GM21360 (cell line): ENCODE measurements around the gene CACNA1C.

Experiments used
- ATAC-seq: cut with Tn5 transposase; IDR thresholded peaks from one replicate; pipeline ENCODE4 v1.9.1; 2021; ENCODE audit warnings: mild to moderate bottlenecking, moderate library complexity; ENCODE audit not compliant: unreplicated experiment

Gene CACNA1C

DNA sequence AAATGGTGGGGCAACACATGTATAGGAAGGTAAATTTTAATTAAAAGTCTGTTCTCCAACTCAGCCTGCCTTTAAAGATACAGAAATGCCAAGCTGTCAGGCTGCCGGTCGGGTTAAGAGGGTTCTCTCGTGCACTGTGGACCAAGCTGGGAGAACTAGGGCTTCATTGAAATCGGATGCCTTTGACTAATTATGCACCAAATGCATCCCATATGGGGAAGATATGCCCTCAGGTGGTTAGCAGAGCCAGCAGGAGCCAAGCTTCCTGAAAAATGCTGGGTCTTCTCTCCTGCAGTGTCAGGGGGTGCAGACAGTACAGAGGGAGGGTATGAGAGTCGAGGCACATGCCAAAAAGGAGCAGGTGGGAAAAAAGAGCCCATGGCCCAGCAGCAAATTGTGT is 236.1 kb downstream of the CACNA1C start:
- no peak for ATAC-seq

DNA sequence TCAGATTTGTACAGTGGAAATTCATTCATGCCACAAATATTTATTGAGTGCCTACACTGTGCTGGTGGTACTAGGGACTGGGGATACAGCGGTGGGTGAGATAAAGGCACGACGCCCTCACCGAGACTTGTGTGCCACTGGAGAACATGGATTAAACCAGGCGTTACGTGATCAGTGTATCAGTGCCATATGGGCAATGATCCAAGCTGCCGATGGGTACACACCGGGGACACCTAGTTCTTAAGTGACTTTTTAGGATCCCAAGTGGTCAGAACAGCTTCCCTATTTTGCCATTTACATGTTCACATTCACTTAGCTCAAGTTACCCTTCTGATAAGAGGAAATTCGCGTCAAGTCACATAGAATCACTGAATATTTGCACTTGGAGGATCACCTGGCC is 236.7 kb downstream of the CACNA1C start:
- ATAC-seq, result no peak

DNA sequence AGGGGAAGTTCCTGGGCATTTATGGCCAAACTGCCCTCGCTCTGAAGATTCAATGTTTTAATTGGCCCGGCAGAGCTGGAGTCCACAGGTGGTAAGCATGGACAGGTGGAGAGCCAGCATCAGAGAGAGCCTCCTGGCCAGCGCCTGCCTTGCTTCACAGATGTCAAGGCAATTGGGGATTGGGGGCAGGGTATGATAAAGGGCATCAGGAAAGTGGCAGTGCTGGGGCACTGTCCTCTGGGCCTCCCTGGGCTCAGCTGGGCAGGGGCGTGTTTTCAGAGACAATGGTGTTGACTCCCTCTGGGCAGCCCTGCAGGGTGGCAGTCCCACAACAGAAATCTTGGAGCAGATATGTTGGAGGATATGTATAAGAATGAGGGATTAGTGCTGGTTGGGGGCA is 237.3 kb downstream of the CACNA1C start:
- ATAC-seq, result no peak

DNA sequence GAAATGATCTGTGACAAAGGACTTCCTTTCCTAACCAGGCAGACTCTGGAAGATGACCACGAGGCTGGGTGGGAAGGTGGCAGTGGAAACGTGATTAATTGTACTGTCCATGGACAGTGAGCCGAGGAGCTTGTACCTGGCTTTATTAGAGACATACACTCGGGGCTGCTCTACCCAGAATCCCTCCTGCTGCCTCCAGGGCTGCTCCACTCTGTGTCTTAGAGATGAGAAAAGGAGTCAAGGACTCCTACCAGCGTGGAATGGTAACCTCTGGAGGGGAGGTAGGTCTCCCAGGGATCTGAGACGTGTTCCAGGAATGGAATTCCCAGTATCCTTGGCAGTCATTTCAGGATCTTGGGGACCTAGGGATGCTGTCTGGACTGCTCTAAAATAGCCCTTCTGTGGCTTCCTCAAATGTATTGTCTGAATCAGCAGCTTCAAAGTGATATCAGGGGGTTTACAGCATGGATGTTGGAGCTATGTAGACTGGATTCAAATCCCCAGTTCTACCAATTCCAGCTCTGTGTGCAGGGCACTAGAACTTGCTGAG is 237.8 kb downstream of the CACNA1C start:
- ATAC-seq, result no peak

DNA sequence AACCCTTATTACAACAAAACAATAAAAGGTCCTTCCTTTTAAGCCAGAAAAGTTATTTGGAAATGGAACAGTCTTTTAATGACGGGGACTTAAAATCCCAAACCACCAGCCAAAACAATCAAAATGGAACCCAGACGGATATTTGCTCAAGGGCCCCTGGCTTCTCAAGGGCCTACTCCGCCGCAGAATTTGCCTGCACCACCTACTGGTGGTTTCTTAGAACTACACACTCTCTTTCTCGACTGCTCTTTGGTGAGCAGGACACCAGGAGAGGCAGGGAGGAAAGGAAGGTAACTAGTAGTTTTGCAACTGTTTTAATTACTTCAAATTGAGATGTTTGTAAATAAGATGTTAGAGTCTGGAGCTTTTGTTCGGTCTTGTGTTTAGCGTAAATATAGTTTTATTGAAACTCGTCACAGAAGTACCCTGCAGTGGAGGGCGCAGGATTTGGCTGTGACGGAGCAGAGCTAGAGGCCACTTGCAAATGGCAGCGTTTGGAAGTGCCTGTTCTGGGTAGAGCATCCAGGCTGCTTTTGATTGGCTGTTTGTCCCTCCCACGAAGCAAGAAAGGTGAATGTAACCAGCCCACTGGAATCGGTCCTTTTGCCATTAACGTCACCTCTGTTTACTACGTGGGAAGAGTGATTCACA is 238.5 kb downstream of the CACNA1C start:
- ATAC-seq, result no peak

DNA sequence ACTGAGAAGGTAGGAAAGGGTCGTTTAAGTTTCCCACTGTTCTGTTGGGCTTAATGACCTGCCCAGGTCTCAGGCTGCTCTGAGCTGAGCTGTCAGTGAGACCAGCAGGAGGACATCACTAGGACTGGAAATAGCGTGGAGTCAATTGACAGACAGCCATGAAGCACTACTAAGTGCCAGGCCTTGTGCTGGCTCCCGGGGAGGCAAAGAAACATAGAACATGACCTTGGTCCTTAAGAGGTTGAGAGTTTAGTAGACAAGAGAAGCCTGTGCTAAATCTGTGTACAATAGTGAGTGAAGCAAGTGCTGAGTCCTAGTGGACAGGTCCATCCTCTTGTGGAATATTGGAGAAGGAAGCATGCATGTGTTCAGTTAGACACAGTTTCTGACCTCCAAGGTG is 239.2 kb downstream of the CACNA1C start:
- no peak for ATAC-seq

DNA sequence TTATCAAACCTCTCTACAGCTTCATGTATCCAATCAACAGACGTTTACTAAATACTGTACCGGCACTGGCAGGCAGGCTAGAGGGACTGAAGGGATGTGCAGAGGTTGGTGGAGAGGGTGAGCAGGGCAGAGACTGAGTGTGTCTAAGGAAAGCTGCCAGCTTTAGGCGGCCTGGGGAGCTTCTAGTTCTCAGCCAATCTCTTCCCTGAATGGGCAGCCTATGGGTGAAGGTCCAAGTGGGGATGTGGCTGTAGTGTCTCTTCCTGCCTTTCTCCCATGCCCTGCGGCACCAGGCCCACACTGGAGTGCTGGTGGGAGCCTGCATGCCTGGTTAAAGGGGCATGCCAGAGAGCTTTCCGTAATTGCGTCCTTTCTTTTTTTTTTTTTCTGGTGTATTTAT is 239.8 kb downstream of the CACNA1C start:
- ATAC-seq, result no peak

DNA sequence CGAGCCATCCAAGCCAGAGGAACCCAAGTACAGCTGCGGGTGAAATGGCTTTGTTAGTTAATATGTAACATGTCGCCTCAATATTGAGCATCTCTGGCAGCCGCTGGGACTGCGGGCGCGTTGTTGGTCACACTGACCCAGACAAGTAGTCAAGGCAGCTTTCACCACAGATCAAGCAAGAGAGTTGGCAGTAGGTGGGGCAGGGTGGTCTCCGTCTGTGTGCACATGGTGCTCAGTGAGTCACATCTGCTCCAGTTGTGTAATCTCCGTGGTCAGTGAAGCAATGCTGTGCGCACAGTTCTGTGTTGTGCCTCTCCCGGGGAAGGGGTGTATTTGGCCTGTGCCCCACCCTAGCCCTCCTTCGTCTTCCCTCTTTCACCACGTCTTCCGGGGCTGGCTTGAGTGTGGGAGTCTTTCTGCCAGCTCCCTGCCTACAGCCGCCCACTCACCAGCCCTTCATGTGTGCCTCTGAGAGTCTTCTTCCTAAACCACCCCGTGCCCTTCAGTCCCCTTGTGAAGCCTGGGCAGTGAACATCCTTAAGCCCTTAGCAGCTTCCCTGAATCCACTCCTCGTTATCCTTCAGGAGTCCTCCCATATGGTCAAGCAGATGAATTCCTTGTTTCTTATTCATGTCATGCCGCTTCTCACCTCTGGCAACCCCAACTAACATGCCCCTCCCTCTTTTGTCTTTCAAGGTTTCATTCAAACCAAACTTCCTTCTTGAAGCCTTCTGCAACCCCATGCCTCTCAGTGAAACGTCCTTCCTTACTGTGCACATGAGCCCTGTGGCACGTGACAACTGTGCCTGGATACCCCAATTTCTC is 242.1 kb downstream of the CACNA1C start:
- no peak for ATAC-seq

DNA sequence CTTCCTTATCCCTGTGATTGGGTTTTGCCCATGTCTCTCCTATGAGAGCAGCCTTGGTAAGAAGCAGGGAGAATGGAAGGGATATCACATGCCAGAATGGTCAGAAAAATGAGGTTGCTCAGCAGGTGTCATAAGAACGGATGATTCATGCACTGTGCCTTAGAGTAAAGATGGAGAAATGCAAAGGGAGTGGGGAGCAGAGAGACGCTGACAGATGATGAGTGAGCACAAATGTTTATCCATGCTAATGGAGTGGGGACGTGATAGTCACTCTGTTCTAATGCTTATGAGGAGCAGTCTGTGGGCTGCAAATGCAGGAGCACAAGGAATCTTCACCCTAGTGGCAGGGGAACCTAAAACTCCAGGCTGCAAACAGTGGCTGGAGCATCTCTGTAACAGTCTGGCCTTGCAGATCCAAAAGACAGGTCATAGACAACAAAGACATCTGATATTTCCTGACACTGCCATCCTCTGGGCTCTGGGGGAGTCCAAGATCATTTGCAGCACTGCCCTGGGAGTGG is 243.2 kb downstream of the CACNA1C start:
- no peak for ATAC-seq

DNA sequence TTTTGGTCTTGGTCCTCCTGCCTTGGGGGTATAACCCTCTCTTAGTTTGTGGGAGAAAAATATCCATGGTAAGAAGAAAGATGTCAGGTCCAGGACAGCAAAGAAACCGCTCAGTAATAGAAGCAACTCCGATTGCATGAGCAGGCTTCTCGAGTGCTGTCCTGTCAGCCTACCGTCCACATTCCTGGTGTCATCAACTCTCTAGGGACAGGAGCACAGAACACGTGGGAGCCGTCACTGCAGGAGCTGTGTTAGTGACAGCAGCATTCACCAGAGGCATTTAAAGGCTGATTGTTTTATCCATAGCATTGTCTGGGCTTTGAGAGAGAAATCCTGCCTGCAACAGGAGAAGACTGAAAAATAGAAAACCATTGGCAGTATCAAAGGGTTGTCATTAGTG is 244.2 kb downstream of the CACNA1C start:
- ATAC-seq, result no peak

DNA sequence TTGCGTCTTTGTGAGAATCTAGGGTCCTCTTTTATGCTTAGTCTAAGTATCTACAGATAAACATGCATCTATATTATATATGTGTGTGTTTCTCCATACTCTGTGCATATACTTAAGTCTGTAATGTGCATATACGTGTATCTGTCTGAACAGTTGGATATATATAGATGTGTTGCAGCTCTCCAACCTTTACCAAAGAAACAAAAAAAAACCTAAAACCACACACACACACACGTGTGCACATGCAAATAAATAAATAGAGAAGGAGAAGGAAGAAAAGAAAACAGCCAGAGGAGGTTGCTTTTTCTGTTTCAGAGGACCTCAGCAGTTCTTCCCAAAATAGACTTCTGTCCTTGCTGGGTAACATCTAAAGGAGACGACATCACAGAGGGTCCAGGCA is 244.9 kb downstream of the CACNA1C start:
- ATAC-seq, result no peak

DNA sequence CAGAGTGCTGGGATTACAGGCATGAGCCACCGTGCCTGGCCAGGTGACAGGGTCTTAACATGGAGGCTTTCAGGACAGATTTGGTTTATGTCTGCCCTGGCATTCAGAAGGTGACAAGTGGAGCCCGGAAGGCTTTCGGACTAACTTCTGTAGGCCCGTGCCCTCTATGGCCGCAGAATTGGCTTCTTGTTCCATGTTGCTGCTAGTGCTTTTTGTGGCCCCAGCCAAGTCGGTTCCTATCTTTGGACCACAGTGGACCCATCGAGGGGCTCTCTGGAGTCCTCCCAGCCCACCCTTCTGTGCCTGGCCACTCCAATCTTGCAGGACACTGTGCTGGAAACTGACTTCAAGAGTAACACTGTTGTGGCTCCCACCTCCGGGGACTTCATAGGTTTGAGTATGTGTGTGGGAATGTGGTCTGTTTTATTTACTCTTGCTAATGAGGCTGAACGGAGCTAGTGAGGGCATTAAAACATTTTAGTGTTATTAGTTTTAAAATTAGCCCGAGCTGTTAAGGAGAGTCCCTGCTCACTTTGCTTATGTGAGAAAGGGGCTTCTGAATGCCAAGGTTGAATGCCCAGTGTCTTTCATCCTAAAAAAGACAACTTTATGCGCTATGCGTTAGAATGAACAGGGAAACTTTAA is 245.9 kb downstream of the CACNA1C start:
- no peak for ATAC-seq

DNA sequence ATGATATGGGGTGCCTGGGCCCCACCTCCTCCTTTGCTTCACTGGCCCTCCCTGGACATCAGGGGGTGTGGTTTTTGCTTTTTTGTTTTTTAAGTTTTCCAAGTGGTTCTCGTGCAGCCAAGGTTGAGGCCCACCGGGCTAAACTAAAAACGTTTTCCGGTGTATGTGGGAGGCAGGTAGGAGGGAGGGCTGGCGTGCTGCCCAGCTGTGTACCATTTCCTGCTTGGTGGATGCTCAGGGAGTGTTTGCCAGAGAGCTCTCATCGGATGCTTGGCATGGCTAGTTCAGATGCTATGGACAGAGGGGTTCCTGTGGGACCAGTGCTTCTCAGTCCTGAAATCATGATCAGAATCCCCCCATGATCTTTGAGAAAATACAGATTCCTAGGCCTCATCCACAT is 246.4 kb downstream of the CACNA1C start:
- no peak for ATAC-seq

DNA sequence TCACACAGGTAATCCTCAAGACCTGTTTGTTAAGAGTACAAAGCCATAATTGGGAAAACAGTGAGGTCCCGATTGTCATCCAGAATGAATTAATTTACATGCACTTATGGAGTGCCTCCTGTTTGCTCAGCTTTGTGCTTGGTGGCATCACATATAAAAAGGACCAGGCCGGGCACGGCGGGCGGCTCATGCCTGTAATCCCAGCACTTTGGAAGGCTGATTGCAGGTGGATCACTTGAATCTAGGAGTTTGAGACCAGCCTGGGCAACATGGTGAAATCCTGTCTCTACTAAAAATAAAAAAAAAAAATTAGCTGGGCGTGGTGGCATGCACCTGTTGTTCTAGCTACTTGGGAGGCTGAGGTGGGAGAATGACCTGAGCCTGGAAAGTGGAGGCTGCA is 247.4 kb downstream of the CACNA1C start:
- no peak for ATAC-seq

DNA sequence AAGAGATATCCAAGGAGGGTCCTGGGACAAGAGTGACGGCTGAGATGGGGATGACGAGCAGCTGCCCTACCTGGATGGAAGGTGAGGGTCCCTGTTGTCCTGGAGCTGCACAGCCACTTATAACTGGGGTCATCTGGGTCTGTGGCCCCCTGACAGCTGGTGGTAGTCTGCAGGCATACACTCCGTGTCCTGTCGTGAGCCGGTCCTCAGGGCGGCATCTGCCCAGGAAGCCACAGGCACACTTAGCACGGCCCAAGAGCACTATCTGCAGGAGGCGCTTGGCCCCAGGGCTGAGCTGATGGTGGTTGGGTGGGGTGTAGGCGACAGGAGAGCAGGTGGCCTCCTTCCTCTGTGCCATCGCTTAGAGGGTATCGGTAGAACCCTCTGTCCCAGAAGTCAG is 248.1 kb downstream of the CACNA1C start:
- no peak for ATAC-seq

DNA sequence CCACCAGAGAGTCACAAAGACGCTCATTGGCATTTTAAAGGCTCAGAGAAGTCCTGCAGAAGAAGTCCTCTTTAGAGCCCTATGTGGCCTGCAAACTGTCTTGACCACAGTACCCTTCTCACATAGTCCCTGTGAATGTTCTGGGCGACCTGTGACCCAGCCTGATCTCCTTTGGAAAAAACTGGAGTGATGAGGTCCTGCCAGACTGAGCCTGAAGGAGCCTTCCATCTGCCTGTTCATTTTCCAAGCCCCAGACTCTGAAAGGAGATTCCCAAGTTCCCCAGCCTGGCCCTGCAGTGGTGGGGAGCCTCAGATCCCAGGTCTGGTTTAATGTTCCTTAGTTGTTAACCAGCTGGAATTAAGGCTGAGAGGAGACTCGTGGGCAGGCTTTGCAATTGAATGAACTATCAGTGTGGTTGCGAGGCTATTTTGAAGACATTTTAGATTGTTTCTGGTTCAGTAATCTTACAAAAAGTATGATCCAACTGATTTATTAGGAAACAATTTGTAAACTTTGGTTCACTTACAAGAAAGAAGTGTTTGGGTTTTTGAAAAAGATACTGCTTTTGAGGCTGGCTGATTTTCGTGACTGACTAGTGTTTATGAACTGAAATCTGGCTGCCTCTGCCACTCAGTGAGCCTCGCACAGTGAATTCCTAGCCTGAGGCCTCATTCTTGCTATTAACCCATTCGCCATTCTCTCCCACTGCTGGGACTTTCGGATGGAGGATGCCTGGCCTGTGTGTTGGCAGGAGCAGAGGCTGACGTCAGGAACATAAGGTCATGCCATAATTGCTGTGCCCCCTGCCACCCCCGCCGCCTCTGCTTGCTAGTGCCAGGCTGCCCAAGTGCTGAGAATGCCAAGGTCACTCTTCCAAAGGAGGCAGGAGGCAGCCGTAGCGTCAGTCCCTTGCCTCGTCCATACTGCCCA is 249.0 kb downstream of the CACNA1C start:
- ATAC-seq, result no peak

DNA sequence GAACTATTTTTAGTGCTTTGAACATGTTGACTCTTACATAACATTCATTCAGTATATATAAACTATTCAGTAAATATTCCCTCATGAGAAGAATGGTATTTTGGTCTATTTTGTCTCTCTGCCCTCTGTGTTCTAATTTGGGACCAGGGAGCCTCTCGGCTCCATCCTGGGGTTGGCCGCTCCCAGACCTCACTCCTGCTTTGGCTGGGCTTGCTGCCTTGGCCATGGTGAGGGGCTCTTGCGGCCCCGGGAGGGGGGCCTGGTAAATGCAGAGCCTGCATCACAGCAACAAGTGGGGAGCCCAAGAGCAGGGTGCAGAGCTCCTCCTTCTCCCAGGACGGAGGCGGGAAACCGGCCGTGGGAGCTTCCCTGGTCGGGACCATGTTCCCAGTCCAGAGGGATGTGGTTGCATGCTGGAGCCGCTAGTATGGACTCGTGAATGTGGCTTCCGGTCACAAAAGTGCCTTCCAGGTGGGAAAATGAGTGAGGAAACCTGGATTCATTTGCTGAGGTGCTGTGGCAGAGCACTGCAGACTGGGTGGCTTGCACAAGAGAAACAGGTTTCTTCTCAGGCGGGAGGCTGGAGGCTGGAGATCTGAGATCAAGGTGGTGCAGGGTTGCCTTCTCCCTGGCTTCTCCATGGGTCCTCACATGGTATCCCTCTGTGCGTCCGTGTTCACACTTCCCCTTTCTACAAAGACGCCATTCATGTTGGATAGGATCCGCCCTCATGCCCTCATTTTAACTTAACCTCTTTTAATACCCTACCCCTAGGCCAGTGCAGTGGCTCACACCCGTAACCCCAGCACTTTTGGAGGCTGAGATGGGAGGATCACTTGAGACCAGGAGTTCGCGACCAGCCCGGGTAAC is 250.2 kb downstream of the CACNA1C start:
- no peak for ATAC-seq

DNA sequence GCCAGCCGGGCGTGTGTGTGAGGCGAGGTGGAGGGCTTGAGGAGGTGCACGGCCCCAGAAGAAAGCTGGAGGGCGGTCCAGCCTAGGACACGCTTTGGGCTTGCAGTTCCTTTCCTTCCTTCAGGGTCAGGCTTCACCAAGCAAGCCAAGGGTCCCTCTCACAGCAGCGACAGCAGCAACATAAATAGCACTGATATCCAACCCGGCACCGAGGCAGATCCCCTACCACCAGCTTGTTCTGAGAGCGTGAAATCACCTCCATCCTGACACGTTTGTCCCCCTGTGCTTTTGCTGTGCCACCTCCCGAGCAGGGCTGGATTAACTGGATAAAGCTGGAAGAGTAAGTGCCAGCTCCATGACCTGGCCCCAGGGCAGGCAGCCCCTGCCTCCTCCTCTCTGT is 251.4 kb downstream of the CACNA1C start:
- ATAC-seq, result no peak

DNA sequence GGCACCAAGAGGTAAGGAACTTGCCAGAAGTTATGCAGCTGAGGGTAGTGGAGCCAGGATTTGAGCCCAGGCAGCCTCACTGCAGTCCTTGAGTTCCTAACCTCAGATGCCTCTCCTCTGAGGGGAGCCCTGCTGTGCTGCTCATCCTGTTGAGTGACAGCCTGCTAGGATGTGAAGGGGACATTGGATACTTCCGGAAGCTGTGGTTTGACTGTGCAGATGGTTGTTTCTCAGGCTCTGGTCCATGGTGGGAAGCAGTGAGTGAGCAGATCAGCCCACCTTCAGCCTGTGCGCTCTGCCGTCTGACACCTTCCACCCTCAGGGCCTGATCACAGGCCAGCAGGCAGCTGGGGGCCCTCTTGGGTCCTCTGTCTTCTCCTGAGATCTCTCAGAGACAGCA is 253.2 kb downstream of the CACNA1C start:
- no peak for ATAC-seq

DNA sequence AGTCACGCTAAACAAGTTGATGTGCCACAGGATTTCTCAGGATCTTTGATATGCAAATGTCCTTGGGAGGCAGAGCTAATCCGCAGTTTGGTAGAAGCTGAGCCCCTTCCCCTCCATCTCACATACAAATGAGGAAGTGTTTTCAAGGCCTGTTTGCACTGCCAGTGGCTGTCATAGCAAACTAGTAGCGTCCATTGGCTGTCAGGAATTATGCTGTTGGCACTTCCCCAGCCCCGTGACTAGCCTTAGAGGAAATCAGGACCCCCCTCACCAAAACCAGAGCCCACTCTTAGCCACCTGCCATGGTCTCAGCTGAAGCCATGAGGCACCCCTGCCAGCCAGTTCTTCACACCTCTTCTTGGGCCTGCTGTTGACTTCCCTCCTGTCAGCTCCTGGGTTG is 253.9 kb downstream of the CACNA1C start:
- no peak for ATAC-seq
